Right renal pelvis (tissue), 4 donors: ENCODE measurements around the gene DLGAP4. TPM values are rescaled to one million over a fixed set of nuclear protein-coding genes. Genes with fewer than 3 reads are reported as not detected.
"Not testable (repeated sequence)": the region's sequence is repeated elsewhere in the genome, so short reads cannot be mapped to it uniquely, and the experiment has no call there.

ENCODE experiments used
- DNase-seq, 4 donors: peaks; one replicate each; pipeline ENCODE4 v3.0.0-alpha.2; 2013; ENCODE audit warnings: low read depth in 4 of 4, low spot score in 3 of 4, missing footprints in 1 of 4
- polyA plus RNA-seq, 4 donors: library from polyadenylated mRNA; unstranded; fragments of 120-200 nt; gene quantifications; one replicate each; pipeline ENCODE4 v1.2.1, GENCODE V29; 2013; ENCODE audit not compliant: insufficient read length in 4 of 4

The DLGAP4 gene
- polyA plus RNA-seq, 4 donors: 57.6 to 71.2 (median 62.1) TPM

GRCh38 chr20:36487069-36487468, 180.9 kb downstream of the DLGAP4 start:
- no peak for DNase-seq

DNA sequence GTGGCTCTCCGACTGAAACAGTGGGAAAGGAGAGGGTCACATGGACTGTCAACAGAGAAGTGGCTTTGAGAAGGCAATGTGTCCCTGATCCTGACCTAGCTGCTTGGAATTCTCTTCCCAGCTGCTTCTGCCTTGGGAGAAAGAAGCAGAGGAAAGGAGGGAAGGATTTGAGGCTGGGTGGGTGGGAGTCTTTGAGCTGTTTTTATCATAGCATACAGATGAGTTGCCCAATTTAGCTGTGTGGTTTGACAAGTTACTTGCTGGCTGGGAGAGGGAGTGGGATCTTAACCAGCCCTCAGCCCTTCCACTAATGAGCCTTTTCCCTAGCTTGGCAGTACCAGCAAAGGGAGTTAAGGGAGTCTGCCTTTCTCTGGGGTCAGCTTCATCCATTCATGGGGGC, 184.1 kb downstream of the DLGAP4 start:
- no peak for DNase-seq

DNA sequence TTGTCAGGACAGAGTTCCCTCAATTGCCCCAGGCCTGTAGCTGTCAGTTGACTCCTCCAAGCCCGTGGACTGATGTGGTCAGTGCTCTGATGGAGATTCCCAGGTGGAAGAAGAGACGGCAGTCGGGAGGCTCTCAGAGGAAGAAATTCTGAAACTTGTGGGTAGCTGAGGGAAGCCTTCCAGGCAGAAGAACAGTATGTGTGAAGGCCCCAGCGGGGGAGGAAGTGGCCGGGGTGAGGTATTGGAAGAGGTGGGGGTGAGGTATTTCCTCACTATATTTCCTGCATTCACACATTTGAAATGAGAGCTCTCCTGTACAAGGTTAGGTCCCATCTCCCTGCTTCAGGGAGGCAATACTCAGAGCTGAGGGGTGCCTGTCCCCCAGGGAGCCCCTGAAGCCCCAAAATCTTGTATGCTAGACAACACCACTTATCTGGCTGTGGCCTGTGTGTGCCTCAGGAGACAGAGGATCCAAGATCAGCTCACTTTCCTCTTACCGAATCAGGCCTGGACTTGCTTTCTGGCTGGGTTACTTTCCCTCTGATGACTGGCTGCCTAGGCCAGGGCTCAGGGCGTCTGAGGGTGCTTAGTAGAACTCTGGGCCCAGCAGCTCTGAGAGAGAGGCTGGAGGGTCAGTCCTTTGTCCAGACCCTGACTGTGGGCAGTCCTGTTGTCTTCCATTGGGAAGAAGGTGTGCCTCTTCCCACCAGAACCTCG, 185.9 kb downstream of the DLGAP4 start:
- DNase-seq: no peak

- DNase-seq: no peak
Observed at GRCh38 chr20:36493051-36493800, 187.1 kb downstream of the DLGAP4 start.

DNA sequence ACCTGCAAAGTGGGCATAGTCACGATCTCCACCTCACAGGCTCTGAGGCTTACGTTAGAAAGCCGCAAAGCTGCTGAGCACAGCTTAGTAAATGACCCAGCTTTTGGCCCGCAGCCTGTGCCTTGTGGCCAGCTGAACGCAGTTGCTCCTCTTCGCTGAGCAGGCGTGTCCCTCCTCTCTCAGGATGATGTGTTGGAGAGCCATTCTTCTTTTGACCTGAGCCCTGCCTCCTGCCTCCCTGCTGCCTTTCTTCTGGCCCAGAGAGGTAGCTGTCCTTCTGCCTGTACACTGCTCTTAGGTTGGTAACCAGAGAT, 187.6 kb downstream of the DLGAP4 start:
- DNase-seq: no peak

DNA sequence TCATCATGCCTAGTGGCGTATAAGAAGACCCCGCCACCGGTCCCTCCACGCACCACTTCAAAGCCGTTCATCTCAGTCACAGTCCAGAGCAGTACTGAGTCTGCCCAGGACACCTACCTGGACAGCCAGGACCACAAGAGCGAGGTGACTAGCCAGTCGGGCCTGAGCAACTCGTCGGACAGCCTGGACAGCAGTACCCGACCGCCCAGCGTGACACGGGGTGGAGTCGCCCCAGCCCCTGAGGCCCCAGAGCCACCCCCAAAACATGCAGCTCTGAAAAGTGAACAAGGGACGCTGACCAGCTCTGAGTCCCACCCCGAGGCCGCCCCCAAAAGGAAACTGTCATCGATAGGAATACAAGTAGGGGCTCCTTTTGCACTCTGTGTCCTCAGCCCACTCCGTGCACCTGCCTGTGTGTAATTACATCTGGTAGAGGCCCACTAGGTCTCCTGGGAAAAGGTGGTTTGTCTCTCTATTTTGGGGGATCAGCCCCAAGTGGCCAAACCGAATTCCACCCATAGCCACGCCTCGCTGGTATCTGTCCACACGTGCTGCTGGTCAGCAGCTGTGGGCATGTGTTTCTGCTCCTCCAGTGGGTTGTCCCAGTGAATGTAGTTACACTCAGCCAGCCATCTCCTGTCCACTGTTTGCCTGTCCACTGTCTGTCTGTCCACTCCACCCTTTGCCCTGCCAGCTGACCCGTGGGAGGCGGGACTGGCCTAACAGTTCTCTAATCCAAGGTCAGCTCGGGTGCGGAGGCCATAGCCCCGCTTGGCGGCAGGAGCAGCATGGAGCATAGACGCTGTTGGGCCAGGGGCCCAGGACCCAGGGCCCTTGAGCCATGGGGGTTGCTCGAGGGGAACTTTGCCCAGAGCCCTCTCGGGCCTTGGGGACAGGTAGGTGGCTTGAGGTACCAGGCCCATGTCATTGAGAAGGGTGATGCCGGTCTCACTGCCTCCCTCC, 190.8 kb downstream of the DLGAP4 start:
- no peak for DNase-seq

DNA sequence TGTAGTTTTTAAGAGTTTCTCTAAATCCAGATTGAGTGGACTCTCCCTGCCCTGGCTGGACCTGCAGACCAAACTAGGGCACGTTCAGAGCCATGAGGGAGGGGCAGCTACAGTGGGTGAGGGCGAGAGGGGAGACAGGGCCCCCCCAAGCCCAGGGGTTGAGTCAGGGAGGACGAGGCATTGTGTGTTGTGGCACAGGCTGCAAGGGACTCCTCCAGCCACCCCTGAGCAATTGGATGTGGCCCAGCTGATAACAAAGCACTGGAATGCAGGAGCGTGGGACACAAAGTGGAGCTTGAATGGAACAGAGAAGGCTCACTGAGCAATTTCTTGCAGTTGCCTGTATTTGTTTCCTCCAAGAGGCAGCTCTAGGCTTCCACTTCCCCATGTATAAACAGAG, 191.7 kb downstream of the DLGAP4 start:
- DNase-seq: no peak

GRCh38 chr20:36498386-36499179, 192.4 kb downstream of the DLGAP4 start:
- DNase-seq: no peak

DNA sequence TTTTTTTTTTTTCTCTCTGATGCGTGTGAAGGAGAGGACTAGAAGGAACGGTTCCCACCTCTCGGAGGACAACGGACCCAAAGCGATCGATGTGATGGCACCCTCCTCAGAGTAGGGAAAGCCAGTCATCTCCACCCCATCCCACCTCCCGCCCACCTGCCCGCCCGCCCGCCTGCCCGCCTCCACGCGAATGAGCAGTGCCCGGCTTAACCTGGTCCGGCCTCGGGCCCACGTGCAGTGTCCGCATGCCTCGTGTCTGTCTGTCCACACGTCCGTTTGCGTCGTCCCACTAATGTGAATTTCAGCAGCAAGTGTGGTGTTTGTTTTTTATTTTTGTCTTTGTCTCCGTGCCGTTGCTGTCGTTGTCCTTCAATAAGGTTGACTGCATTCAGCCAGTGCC, 193.1 kb downstream of the DLGAP4 start:
- no peak for DNase-seq

DNA sequence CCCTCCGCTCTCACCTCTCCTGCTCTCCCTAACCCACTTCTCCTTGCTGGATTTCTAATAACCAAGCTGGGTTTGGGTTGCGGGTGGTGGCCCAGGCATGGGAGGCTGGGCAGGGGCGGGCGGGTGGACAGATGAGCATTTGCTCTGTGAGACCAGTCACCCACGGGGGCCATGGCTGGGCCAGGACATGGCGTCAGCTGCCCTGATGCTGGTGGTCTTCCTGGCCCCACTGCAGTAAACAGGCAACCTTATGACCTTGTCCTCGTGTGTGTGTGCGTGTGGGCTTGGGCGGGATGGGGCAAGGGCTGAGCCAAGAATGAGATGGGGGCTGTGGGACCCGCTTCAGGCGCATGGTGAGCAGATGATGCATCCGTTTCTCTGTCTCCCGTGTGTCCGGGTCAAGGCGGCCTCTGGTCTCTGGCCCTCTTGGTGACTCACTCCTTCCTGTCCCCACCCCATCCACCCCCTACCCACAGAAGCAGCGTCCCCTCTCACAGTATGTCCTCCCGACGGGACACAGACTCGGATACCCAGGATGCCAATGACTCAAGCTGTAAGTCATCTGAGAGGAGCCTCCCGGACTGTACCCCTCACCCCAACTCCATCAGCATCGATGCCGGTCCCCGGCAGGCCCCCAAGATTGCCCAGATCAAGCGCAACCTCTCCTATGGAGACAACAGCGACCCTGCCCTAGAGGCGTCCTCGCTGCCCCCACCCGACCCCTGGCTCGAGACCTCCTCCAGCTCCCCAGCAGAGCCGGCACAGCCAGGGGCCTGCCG, 193.8 kb downstream of the DLGAP4 start:
- DNase-seq: no peak

GRCh38 chr20:36501367-36502006, 195.3 kb downstream of the DLGAP4 start:
- DNase-seq: no peak

GRCh38 chr20:36504295-36504694, 198.2 kb downstream of the DLGAP4 start:
- no peak for DNase-seq

DNA sequence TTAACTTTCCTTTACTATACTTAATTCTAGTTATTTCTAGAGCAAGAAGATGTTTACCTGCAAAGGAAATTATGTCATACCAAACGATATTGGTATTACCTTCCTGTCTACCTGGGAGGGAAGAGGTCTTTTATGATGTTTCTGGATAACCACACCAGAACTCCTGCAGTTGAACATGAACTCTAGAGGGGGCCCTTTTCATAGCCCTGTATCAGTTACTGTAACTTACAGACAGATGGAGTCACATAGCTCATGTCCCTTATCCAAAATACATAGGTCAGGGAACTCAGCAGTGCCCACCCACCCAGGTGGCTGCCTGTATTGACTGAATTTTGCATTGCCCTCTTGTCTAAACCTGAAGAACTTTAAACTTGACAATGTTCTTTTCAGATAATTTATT, 200.1 kb downstream of the DLGAP4 start:
- no peak for DNase-seq

DNA sequence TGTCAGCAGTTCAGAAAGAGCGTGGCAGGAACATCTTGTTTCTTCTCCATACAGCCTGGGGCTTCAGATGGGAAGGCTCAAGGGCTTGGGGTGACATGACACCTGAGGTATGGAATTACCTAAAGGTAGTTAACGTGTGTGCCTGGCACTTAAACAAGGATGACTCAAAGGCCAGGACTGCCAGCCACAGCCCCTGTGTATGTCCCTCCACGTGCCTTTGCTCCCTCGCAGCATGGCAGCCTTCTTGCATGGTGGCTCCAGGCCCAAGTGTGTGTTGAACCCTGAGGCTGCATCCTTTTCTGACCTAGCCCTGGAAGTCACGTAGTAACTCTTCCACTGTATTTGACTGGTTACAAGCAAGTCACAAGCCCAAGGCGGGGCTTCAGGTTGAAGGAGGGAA, 201.6 kb downstream of the DLGAP4 start:
- DNase-seq: no peak

- DNase-seq: no peak
Observed at GRCh38 chr20:36519012-36519719, 213.0 kb downstream of the DLGAP4 start.

DNA sequence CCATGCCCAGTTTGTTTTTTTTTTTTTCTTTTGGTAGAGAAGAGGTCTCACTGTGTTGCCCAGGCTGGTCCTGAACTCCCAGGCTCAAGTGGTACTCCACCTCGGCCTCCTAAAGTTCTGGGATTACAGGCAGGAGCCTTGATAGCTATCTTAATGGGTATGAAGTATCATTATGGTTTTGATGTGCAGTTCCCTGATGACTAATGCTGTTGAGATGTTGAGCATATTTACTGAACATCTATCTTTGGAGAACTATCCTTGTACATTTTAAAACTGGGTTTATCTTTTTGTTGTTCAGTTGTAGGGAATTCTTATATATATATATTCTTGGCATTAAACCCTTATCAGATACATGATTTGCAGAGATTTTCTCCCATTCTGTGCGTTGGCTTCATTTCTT, 213.8 kb downstream of the DLGAP4 start:
- no peak for DNase-seq

DNA sequence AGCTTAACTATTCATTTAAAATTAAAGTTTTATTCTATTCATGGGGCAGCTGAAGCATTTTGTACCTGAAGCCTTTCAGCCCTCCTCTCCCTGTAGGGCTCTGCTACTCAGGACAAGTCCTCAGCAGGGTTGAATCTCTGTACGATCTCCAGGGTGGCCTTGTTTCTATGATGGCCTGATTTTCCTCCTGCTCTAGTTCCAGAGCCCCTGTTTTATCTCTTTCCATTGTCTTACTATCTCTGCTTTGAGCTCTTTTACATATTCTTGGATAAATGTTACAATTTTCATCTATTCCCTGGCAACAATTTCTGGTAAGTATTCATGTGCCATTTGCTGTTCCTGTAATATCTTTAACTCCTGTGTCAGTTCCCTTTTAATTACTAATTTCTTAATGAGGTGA, 215.4 kb downstream of the DLGAP4 start:
- DNase-seq: no peak

- not testable (repeated sequence) for DNase-seq
Observed at GRCh38 chr20:36522412-36522811, 216.3 kb downstream of the DLGAP4 start.

DNA sequence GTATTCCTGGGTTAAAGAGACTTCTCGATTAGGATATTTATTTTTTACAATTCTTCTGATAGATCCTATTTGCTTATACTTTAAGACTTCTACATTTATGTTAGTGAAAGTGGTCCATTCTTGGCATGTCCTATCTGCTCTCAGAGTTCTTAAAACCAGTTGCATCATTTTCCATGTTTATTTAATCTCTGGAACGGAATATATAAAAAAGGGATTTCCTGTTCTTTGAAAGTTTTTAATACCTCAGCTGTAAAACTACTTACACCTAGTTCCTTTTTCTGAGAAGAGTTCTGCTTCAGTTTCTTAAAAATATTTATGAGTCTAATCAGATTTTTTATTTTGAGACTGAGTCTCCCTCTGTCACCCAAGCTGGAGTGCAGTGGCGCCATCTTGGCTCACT, 217.2 kb downstream of the DLGAP4 start:
- no peak for DNase-seq
